ENCODE results near the gene SFSWAP. TPM values are rescaled to one million over a fixed set of nuclear protein-coding genes. Genes with fewer than 3 reads are reported as not detected.

Gene SFSWAP
- total and polyA plus RNA-seq, 4 donors = 6.1 to 21.6 (median 10.1) TPM

- TF ChIP-seq YY1 (IDR thresholded peaks at IDR 0.05) (no peak), FOXA1 (IDR thresholded peaks at IDR 0.05) (no peak), RXRA (IDR thresholded peaks at IDR 0.05) (no peak), MAX (IDR thresholded peaks at IDR 0.05) (no peak), GABPA (IDR thresholded peaks at IDR 0.05 in 1 of 2, conservative IDR thresholded peaks at IDR 0.05 in 1 of 2) (no peak), ATF3 (IDR thresholded peaks at IDR 0.05) (no peak), SP1 (IDR thresholded peaks at IDR 0.05) (no peak), NR2F2 (IDR thresholded peaks at IDR 0.05) (no peak), FOXA2 (IDR thresholded peaks at IDR 0.05) (no peak), HNF4G (IDR thresholded peaks at IDR 0.05) (no peak), JUND (IDR thresholded peaks at IDR 0.05) (no peak), HNF4A (conservative IDR thresholded peaks at IDR 0.05) (no peak)
- Histone ChIP-seq H3K27me3 (ENCODE audit: control insufficient read depth in 4 of 4, insufficient read depth in 4 of 4, low read length in 3 of 4) (no peaks in the 10 kb centered on the region), H3K9ac (ENCODE audit: low read depth in 1 of 2, low read length in 2 of 2) (no peak overlapping the region), H3K36me3 (ENCODE audit: control insufficient read depth in 4 of 4, insufficient read depth in 3 of 4, low read depth in 1 of 4, low read length in 3 of 4) (peaks cover 5 to 57% (median 22%) of the 10 kb centered on the region in 4 donors), H3K27ac (ENCODE audit: low read depth in 1 of 2, low read length in 2 of 2) (no peak overlapping the region), H3K9me3 (ENCODE audit: control insufficient read depth in 4 of 4, low read length in 3 of 4) (no peaks in the 10 kb centered on the region), H3K4me3 (ENCODE audit: low read depth in 1 of 3, low read length in 3 of 3) (no peak overlapping the region), H3K4me1 (ENCODE audit: control insufficient read depth in 4 of 4, insufficient read depth in 4 of 4, low read length in 3 of 4) (no peaks in the 10 kb centered on the region)
- no peak for DNase-seq (ENCODE audit: low spot score)
- 80% methylated on average over 14 of the region's 15 CpGs for WGBS
Measured at GRCh38 chr12:131795690-131796410, 85.0 kb downstream of the SFSWAP start.

- H3K9me3 ChIP-seq (ENCODE audit: control insufficient read depth in 4 of 4, low read length in 3 of 4) = no peaks in the 10 kb centered on the region
- H3K4me3 ChIP-seq (ENCODE audit: low read depth in 1 of 3, low read length in 3 of 3) = no peak overlapping the region
- no peak overlapping the region for H3K27ac ChIP-seq (ENCODE audit: low read depth in 1 of 2, low read length in 2 of 2)
- no peaks in the 10 kb centered on the region for H3K4me1 ChIP-seq (ENCODE audit: control insufficient read depth in 4 of 4, insufficient read depth in 4 of 4, low read length in 3 of 4)
- no peaks in the 10 kb centered on the region for H3K27me3 ChIP-seq (ENCODE audit: control insufficient read depth in 4 of 4, insufficient read depth in 4 of 4, low read length in 3 of 4)
- no peak for DNase-seq (ENCODE audit: low spot score)
- no peak overlapping the region for H3K9ac ChIP-seq (ENCODE audit: low read depth in 1 of 2, low read length in 2 of 2)
- peaks cover 5 to 59% (median 22%) of the 10 kb centered on the region in 4 donors for H3K36me3 ChIP-seq (ENCODE audit: control insufficient read depth in 4 of 4, insufficient read depth in 3 of 4, low read depth in 1 of 4, low read length in 3 of 4)
- 97% methylated on average over 6 of the region's 6 CpGs for WGBS
- TF ChIP-seq ZBTB33 (IDR thresholded peaks at IDR 0.05) (no peak), JUND (IDR thresholded peaks at IDR 0.05) (no peak), RXRA (IDR thresholded peaks at IDR 0.05) (no peak)
Measured at GRCh38 chr12:131796411-131796736, 85.5 kb downstream of the SFSWAP start.

- no peaks in the 10 kb centered on the region for H3K9me3 ChIP-seq (ENCODE audit: control insufficient read depth in 4 of 4, low read length in 3 of 4)
- no peak for TF ChIP-seq SP1 (IDR thresholded peaks at IDR 0.05)
- TF ChIP-seq GABPA (IDR thresholded peaks at IDR 0.05 in 1 of 2, conservative IDR thresholded peaks at IDR 0.05 in 1 of 2) = no peak
- TF ChIP-seq HNF4G (IDR thresholded peaks at IDR 0.05) = no peak
- TF ChIP-seq FOXA2 (IDR thresholded peaks at IDR 0.05) = no peak
- TF ChIP-seq CTCF (IDR thresholded peaks at IDR 0.05; ENCODE audit: low read depth, low read length, missing input control) = no peak
- no peak for TF ChIP-seq TAF1 (conservative IDR thresholded peaks at IDR 0.05)
- no peak for TF ChIP-seq EGR1 (IDR thresholded peaks at IDR 0.05; ENCODE audit: low read depth in 2 of 2)
- no peak for TF ChIP-seq REST (IDR thresholded peaks at IDR 0.05)
- TF ChIP-seq RAD21 (IDR thresholded peaks at IDR 0.05) = no peak
- TF ChIP-seq YY1 (IDR thresholded peaks at IDR 0.05) = no peak
- no peak for TF ChIP-seq MAX (IDR thresholded peaks at IDR 0.05)
- H3K4me1 ChIP-seq (ENCODE audit: control insufficient read depth in 4 of 4, insufficient read depth in 4 of 4, low read length in 3 of 4) = no peaks in the 10 kb centered on the region
- H3K36me3 ChIP-seq (ENCODE audit: control insufficient read depth in 4 of 4, insufficient read depth in 3 of 4, low read depth in 1 of 4, low read length in 3 of 4) = peaks cover 5 to 60% (median 21%) of the 10 kb centered on the region in 4 donors
- 96% methylated on average over 28 of the region's 28 CpGs for whole genome bisulfite sequencing
- no peak overlapping the region for H3K27ac ChIP-seq (ENCODE audit: low read depth in 1 of 2, low read length in 2 of 2)
- H3K27me3 ChIP-seq (ENCODE audit: control insufficient read depth in 4 of 4, insufficient read depth in 4 of 4, low read length in 3 of 4) = no peaks in the 10 kb centered on the region
- no peak overlapping the region for H3K9ac ChIP-seq (ENCODE audit: low read depth in 1 of 2, low read length in 2 of 2)
- no peak overlapping the region for H3K4me3 ChIP-seq (ENCODE audit: low read depth in 1 of 3, low read length in 3 of 3)
- no peak for DNase-seq (ENCODE audit: low spot score)
Measured at GRCh38 chr12:131796754-131797587, 86.1 kb downstream of the SFSWAP start.
